ENCODE results near the gene CMKLR1.

Gene CMKLR1

GRCh38 chr12:108297895-108298760 lies 41.0 kb downstream of the CMKLR1 start:
- no peak for DNase-seq

- peak; percentile 16 for DNase-seq
Observed at GRCh38 chr12:108297424-108297823, 41.7 kb downstream of the CMKLR1 start.

GRCh38 chr12:108296945-108297344 lies 42.2 kb downstream of the CMKLR1 start:
- no peak for DNase-seq

- DNase-seq, result peak; percentile 31
Observed at GRCh38 chr12:108295641-108296040, 43.5 kb downstream of the CMKLR1 start.

- DNase-seq, result no peak
Observed at GRCh38 chr12:108289350-108290161, 49.6 kb downstream of the CMKLR1 start.

GRCh38 chr12:108287227-108287626 lies 51.9 kb downstream of the CMKLR1 start:
- DNase-seq, result no peak

- no peak for DNase-seq
Observed at GRCh38 chr12:108285016-108285415, 54.1 kb downstream of the CMKLR1 start.

- no peak for DNase-seq
Observed at GRCh38 chr12:108284163-108284562, 54.9 kb downstream of the CMKLR1 start.

- DNase-seq, result no peak
Observed at GRCh38 chr12:108282676-108283075, 56.4 kb downstream of the CMKLR1 start.

- no peak for DNase-seq
Observed at GRCh38 chr12:108282160-108282559, 57.0 kb downstream of the CMKLR1 start.

- no peak for DNase-seq
Observed at GRCh38 chr12:108277613-108278012, 61.5 kb downstream of the CMKLR1 start.

- peak; percentile 99 for DNase-seq
Observed at GRCh38 chr12:108273217-108273616, 65.9 kb downstream of the CMKLR1 start.

- peak; percentile 99 for DNase-seq
Observed at GRCh38 chr12:108271951-108272872, 66.9 kb downstream of the CMKLR1 start.

- no peak for DNase-seq
Observed at GRCh38 chr12:108270849-108271143, 68.3 kb downstream of the CMKLR1 start.

- DNase-seq, result no peak
Observed at GRCh38 chr12:108270035-108270848, 68.9 kb downstream of the CMKLR1 start.

- no peak for DNase-seq
Observed at GRCh38 chr12:108269224-108269623, 69.9 kb downstream of the CMKLR1 start.

- no peak for DNase-seq
Observed at GRCh38 chr12:108268397-108268796, 70.7 kb downstream of the CMKLR1 start.

- DNase-seq, result no peak
Observed at GRCh38 chr12:108267450-108267849, 71.7 kb downstream of the CMKLR1 start.

GRCh38 chr12:108266131-108266530 lies 73.0 kb downstream of the CMKLR1 start:
- peak; percentile 85 for DNase-seq

- no peak for DNase-seq
Observed at GRCh38 chr12:108265505-108265904, 73.6 kb downstream of the CMKLR1 start.

- DNase-seq, result no peak
Observed at GRCh38 chr12:108260969-108261368, 78.1 kb downstream of the CMKLR1 start.

GRCh38 chr12:108260039-108260438 lies 79.1 kb downstream of the CMKLR1 start:
- no peak for DNase-seq

Measured in NCI-H82 (cell line).